ENCODE results near the gene SPATA16.
"Not testable (repeated sequence)": the region's sequence is repeated elsewhere in the genome, so short reads cannot be mapped to it uniquely, and the experiment has no call there.

SPATA16 gene, protein sequence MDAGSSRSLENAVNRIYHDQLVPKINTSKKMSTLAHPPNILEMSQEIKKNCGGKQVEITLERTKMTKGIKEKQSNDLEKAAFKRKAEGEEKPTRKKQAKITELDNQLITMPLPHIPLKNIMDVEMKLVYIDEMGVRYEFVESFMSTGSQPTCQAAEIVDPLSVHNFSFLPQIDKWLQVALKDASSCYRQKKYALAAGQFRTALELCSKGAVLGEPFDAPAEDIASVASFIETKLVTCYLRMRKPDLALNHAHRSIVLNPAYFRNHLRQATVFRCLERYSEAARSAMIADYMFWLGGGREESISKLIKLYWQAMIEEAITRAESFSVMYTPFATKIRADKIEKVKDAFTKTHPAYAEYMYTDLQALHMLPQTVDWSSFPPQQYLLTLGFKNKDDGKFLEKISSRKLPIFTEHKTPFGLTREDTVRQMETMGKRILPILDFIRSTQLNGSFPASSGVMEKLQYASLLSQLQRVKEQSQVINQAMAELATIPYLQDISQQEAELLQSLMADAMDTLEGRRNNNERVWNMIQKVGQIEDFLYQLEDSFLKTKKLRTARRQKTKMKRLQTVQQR

DNA sequence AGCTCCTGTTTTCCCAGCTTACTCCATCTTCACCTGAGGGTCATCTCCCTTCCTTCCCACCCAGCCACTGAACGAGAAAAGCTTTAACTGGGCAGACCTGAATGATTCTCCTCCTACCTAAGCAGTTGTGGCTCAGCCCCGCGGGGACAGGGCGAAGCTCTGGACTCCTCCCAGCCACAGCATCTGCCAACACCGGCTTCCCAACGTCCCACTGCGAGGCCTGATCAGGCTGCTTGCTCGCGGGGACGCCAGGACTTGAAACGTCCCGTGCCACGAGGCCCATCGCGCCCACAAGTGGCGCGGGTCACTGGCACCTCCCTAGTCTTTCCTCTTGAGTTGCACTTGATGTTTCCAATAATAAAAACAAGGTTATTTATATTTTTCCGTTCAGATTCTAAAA lies at the start of gene SPATA16:
TSS of gene SPATA16 (minus strand) at position 250 of the 400 bp plus-strand sequence. CDS start 23,504 bp downstream, outside the sequence.
- no peak for FAIRE-seq

DNA sequence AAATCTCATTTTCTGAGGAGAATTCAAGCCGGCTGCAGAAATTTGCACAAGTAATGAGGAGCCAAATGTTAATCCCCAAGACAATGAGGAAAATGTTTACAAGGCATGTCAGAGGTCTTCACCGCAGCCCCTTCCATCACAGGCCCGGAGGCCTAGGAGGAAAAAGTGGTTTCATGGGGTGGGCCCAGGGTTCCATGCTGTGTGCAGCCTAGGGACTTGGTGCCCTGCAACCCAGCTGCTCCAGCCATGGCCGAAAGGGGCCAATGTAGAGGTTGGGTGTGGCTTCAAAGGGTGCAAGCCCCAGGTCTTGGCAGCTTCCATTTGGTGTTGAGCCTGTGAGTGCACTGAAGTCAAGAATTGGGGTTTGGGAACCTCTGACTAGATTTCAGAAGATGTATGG lies 42.0 kb upstream of the SPATA16 start:
- FAIRE-seq: not testable (repeated sequence)

DNA sequence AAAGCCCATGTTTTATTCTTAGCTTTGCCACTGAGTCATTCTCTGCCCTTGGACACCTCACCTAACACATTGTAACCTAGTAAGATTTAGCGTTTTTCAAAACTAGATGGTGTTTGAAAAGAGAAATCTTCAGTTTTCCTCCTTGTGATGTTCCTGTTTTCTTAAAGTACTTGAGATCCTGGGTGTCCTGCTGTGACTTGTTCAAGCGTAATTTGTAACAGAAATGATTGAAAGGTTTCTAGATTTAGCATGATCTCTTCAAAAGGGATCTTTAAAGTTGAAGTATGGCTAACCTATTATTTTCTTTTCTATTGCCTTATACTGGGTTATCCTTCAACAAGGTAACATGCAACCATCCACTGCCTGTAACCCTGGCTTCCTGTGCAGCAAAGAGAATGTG lies 32.6 kb upstream of the SPATA16 start:
- no peak for FAIRE-seq

DNA sequence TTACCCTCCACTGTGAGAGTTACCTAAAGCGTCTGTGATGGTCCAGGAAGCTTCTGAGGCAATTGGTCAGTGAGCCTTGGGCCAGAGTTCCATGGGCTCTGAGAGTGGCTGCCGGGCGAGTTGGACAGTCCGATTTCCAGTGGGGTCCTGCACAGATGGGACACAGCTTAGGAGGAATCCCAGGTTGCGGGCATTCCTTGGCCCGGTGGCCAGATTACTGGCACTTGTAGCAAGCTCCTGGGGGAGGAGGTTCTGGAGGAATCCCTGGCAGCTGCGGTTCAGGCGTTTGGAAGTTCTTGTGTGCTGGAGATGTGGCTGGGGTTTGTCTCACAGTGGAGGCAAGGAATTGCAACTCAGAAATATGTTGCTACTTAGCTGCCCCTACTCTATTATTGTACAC lies 18.1 kb upstream of the SPATA16 start:
- not testable (repeated sequence) for FAIRE-seq

DNA sequence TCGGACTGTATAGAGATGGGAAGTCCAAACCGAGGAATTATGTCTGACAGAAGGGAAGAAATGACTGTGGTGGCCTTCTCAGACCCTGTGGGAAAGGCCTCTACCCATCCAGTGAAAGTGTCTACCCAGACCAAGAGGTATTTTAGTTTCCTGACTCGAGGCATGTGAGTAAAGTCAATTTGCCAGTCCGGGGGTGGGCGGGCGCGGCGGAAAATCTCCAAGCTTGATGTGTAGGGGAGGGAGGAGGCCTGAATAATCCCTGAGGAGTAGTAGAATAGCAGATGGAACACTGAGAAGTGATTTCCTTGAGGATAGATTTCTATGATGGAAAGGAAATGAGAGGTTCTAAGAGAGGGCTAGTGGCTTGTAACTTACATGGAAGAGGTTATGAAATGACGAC lies 15.5 kb upstream of the SPATA16 start:
- FAIRE-seq: not testable (repeated sequence)

DNA sequence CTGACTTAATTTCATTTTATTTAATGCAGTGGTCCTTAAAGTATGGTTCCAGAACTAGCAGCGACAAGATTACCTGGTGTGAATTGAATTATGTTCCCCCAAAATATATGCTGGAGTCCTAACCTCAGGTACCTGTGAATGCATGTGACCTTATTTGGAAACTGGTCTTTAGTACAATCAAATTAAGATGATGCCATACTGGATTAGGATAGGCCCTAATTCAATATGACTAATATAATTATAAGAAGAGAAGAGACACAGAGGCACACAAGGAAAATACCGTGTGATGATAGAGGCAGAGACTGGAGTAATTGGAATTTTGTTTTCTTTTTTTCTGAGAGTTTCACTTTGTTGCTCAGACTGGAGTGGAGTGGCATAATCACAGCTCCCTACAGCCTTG lies 12.6 kb upstream of the SPATA16 start:
- no peak for FAIRE-seq

DNA sequence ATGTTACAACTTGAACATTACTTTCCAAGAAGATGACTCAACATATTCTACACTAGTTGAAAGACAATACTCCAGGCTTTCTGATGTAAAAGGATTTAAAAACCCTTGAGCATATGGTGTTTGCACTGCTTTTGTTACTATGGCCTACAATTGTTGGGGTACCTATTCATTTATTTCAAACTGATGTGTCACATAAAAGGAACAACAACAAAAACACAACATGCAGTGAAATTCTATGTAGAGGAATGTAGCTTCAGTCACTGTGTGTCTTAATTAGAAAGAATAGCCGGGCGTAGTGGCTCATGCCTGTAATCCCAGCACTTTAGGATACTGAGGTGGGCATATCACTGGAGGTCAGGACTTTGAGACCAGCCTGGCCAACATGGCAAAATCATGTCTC lies 1.6 kb downstream of the SPATA16 start:
- no peak for FAIRE-seq

DNA sequence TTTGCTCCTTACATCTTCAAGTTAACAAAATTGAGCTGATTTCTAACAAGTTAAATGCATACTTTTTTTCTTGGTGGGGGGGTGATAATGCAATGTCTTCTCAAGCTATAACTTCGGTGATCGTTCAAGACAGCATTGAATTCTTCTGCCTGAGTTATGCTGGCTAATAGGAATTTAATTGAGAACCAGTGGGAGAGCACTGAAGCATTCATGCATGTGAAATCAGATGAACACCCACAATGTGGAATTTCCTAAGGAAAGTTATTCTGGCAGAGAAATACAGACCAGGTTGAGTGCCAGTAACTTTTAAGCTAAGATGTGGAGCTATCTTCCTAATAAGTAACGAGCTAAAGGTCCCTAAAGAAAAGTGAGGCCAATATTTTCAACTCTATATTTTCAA lies 3.0 kb downstream of the SPATA16 start:
- FAIRE-seq: no peak

DNA sequence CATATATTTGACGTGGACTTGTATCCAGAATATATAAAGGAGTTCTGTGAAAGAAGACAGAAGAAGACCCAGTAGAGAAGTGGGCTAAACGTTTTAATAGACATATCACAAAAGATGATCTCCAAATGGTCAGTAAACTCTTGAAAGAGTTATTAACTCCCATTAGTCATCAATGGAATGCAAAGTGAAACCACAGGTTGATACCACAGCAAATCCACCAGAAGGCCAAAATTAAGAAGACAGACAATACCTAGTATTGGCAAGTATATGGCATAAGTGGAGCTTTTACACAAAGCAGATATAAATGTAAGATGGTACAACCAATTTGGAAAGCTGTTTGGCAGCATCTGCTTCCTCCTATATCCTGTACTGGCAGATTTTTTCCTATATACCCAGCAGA lies 6.0 kb downstream of the SPATA16 start:
- no peak for FAIRE-seq

DNA sequence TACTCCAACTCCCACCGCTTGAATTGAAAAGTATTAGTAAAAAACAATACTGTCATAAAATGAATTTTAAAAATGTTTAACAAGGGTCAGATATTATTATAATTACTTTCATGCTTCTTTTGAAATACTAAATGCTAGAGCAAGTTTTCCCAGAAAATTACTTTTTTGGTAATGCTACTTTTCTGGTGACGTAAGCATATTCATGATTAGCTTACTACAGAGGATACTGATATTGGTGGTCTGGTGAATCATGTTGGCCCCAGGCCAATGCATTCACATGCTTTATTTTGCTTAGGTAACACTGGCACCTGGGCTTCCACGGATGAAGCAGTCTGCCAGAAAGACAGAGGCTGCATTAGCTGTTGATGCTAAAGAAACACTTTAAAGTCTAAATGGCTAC lies 12.4 kb downstream of the SPATA16 start:
- no peak for FAIRE-seq

DNA sequence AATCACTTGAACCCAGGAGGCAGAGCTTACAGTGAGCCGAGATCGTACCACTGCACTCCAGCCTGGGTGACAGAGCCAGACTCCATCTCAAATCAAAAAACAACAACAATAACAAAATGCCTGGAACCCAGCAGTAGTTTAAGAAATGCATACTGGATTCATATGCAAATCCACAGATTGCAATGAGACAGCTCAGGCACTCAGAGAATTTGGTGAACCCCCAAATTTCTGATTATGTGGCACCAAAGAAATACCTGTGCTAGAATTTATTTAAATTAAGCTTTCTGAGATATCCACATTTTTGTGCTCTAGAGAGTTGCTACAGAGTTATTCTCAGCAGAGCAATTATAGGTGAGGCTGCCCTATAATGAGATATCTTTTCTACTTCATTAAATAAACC lies 29.7 kb downstream of the SPATA16 start:
- no peak for FAIRE-seq

DNA sequence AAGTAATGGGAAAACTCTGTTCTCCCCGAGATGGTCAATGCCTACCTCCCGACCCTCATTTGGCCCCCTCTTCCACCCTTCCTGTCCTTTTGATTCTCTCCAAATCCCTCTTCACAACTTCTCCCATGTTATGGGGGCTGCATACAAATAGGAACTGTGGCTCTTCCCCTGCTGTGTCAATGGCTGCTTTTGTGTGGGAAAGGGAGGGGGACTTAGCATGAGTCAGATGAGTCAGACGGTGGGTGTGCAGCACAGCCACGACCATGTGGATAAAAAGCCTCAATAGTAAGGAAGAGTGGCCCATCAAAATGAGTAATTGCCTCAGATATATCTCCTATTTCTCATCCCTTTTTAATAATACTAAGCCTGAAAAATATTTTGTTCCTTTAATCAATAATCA lies 31.9 kb downstream of the SPATA16 start:
- FAIRE-seq: no peak

DNA sequence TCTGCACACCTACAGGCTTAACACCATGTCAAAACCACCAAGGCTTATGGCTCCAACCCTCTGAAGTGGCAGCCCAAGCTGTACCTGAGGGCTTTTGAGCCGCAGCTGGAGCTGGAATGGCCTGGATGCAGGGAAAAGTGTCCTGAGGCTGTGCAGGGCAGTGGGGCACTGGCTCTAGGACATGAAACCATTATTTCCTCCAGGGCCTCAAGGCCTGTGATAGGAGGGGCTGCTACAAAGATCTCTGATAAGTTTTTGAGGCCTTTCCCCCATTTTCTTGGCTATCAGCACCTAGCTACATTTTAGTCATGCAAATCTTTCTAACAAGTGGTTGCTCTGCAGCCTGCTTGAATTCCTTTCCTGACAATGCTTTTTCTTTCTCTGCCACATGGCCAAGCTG lies 37.6 kb downstream of the SPATA16 start:
- FAIRE-seq: no peak

DNA sequence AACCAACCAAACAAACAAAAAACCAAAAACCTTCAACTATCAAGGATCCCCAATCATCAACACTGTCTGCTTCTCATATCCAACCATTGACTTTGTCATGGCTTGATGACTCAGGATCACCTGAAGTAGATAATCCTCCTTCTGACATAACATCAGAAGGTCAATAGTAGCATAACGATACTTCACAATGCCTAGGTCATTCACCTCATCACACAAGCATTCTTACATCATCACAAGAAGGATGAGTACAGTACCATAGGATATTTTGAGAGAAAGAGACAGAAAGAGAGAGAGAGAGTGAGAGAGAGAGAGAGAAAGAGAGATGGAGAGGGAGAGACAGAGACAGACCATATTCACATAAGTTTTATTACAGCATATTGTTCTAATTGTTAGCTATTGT lies 42.1 kb downstream of the SPATA16 start:
- no peak for FAIRE-seq

DNA sequence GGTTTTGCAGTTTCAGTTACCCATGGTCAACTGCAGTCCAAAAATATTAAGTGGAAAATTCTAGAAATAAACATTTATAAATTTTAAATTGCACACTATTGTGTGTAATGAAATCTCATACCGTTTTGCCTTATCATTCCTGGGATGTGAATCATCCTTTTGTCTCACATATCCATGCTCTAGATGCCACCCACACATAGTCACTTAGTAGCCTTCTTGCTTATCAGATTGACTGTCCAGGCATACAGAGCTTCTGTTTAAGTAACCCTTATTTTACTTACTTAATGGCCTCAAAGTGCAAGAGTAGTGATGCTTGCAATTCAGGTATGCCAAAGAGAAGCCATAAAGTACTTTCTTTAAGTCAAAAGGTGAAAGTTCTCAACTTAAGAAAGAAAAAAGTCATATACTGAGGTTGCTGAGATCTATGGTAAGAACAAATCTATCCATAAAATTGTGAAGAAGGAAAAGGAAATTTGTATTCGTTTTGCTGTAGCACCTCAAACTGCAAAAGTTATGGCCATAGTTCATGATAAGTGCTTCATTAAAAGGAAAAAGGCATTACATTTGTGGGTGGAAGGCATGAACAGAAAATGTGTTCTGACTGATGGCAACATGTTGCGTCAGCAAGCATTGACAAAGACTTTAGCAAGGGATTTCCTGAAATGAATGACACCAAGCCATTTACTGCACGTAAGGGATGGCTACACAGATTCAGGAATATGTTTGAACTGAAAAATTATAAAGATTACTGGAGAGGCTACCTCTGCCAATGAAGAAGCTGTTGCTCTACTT lies 43.8 kb downstream of the SPATA16 start:
- no peak for FAIRE-seq

DNA sequence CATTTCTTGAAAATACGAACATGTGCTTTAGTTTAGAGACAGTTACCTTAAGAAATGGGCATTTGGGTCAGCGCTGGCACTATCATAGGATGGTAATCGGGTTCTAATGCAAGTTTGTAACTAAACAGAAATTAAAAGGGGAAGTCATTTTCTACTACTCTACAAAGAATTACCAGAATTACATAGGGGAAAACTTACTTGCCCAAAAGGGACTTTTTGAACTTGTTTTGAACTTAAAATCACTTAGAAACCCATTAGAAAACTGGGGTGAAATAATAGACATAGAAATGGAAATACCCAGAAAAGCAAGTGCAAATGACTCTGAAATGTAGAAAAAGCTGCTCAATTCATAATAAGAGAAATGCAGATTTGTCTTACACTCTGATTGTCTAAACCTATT lies 44.9 kb downstream of the SPATA16 start:
- no peak for FAIRE-seq

DNA sequence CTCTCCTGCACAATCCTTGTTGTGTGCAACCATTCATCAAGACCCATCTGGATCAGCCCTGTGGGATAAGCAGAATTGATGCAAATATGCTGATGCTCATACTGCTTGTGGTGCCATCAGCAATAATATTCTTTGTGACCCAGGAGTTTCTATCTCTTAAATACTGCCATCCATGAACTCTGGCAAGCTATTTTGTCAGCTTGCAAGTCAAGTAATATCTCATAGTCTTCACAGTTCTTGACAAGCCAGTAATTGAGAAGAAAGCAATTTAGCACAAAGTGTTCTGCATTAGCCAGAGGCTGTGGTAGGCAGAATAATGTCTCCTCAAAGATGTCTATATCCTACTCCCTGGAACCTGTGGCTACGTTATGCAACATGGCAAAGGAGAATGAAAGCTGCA lies 49.0 kb downstream of the SPATA16 start:
- no peak for FAIRE-seq

DNA sequence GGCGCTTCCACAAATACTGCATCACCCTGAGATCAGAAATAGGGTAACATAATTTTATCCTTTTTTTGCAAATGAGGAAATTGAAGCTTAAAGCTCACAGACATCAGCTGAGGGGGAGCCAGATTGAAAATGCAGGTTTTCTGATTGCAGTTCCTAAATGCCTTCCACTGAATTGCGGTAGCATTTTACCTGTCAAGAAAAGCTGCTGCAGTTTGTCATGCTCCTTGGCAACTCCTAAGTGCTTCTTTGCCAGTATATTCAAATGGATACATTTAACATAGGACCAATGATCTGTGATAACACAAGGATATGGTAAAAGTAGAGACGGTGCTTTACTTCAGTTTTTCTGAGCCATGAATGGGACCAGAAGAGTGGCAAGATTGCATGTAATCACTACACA lies 50.5 kb downstream of the SPATA16 start:
- no peak for FAIRE-seq

DNA sequence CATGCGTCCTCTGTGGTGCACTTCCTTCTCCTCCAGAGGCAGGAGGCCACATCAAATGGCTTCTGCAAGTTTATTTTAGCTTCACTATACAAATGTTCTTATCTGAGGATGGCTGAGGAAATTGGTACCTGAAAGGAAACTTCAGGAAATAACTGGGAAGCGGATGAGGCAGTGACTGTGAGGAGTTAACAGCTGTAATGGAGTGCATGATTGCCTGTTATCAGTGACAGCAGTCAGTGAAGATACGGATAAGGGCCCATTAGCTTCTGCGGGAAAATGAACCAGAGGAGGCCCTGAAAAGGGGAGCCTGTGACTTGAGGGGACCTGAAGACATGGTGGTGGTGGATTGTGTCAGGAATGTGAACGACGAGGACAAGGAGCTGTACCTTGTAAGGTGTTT lies 51.8 kb downstream of the SPATA16 start:
- no peak for FAIRE-seq

DNA sequence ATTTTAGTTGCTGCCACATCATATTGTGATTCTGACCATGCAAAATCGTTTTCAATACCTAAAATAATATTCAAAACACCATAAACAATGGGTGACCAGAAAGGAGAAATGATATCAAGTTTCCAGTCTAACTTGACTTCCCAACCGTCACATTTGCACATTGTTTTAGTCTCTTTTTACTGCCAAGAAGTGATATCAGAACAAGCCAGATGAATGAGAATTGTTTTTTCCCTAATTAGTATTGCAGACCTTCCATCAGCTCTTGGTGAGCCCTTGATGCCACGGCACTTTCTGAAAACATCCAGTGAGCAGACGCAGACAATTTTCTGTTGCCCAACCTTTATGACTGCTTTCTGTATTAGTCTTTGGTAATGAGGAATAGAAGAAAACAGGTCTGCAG lies 62.5 kb downstream of the SPATA16 start:
- no peak for FAIRE-seq

DNA sequence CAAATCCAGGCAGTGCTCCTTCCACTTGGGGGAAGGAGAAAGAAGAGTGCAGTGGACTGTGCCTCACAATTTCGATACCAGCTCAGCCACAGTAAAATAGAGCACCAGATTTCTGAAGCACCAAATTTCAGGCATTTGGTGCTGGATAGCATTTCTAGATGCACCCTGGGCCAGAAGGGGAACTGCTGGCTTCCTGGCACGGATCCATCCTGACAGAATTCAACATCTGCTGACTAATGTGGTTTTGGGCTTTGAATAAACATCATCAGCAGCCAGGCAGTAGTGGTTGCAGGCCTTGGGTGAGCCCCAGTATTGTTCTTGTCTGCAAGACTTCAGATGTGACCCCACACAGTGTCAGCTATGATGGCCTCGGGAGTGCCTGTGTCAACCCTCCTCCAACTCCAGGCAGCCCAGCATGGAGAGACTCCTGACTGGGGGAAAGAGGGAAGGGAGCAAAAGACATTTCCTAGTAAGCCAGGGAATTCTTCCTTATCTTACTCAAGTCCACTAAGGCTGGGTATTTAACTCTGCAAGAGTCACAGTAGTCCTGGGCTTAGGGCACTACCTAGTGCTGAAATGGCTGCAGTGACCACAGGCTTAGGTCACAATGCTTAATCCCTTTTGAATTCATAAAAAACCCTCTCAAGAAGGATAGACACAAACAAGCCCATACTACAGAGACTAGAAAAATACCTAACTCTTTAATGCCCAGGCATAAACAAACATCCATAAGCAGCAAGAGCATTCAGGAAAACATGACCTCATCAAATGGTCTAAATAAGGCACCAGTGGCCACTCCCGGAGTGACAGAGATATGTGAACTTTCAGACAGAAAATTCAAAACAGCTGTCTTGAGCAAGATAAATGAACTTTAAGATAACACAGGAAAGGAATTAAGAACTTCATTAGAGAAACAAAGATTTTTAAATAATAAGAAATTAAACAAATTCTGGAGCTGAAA lies 74.7 kb downstream of the SPATA16 start:
- no peak for FAIRE-seq

DNA sequence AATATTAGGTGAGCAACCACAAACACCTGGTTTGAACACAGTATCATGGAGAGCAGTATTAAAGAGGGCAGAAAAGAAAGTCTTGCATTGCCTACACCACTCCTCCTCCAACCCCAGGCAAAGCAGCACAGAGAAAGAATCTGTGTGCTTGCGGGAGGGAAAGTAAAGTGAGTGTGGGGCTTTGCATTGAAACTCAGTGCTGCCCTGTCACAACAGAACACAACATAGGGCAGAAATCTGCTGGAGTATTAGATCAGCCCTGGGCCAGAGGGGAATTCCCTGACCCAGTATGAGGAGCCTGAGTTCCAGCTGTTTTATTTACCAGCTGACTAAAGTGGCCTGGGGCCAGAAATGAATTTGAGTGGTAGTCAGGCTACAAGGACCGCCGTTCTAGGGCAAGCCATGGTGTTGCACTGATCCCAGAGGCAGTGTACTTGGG lies 75.5 kb downstream of the SPATA16 start:
- FAIRE-seq: no peak

DNA sequence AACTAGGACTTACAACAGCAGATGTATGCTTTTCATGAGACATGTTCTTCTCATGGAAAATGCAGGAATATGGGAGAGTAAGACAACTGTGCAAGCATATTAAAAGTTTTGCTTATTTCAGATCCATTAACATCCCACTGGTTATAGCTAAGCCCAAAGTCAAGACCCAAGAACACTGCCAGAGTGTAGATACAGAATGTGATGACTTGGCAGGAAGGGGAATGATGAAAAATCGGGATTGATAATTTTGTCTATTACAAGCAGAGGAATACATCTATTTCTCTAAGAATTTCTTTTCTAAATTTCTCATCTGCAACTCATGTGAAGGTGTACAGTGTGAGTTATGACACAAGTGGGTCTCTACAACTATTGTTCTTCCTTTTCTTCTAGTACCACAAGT lies 76.4 kb downstream of the SPATA16 start:
- no peak for FAIRE-seq
